HEK293 (cell line): Measurements from ENCODE around the gene GNAQ.

ENCODE experiments used
- CTCF ChIA-PET: fragments of 350-600 bp; formaldehyde crosslinking; extraction: SDS; loops from one replicate; lab custom pipeline; 2021; ENCODE audit warnings: antibody characterized with exemption; lab: Yijun Ruan, JAX
- POLR2A ChIA-PET: fragments of 300-600 bp; formaldehyde crosslinking; extraction: SDS; loops from one replicate; lab custom pipeline; 2020; ENCODE audit warnings: antibody characterized with exemption, inconsistent platforms; lab: Yijun Ruan, JAX
- H3K27ac ChIP-seq: fragments of 200-500 bp; sonication (Bioruptor generic); 2 replicates; pipeline ENCODE4 v1.5.1; 2014; ENCODE audit warnings: low read depth, low read length, control low read depth, inconsistent platforms; ENCODE audit errors: extremely low read depth
- H3K36me3 ChIP-seq, 2 experiments: fragments of 200-500 bp in 1 of 2; sonication (Bioruptor generic) in 1 of 2; 1 replicate in 1 of 2; 2 replicates in 1 of 2; pipeline ENCODE4 v1.5.1; 2014 to 2017; ENCODE audit warnings: inconsistent platforms in 2 of 2, low read length in 2 of 2; ENCODE audit not compliant: control insufficient read depth in 2 of 2, insufficient read depth in 1 of 2
- H3K4me1 ChIP-seq: fragments of 200-500 bp; sonication (Bioruptor generic); 2 replicates; pipeline ENCODE4 v1.5.1; 2014; ENCODE audit warnings: mild to moderate bottlenecking, low read length, inconsistent platforms; ENCODE audit not compliant: control insufficient read depth, insufficient read depth
- H3K4me3 ChIP-seq: 2 replicates; pipeline ENCODE4 v1.5.1; 2011; ENCODE audit warnings: low read depth, mild to moderate bottlenecking, control low read depth, low read length, moderate library complexity
- H3K9me3 ChIP-seq: fragments of 200-500 bp; sonication (Bioruptor generic); 2 replicates; pipeline ENCODE4 v1.5.1; 2014; ENCODE audit warnings: low read depth, low read length, inconsistent platforms; ENCODE audit not compliant: control insufficient read depth, insufficient read depth
- GLIS1 ChIP-seq: fragments of 450-650 bp; formaldehyde crosslinking; IDR thresholded peaks from 2 replicates; pipeline ENCODE4 v1.5.1; 2016; ENCODE audit warnings: missing biosample characterization, missing genetic modification characterization
- KLF7 ChIP-seq: fragments of 450-650 bp; formaldehyde crosslinking; IDR thresholded peaks from 2 replicates; pipeline ENCODE4 v1.5.1; 2016; ENCODE audit warnings: missing biosample characterization, missing genetic modification characterization, borderline replicate concordance
- PRDM1 ChIP-seq: fragments of 450-650 bp; formaldehyde crosslinking; IDR thresholded peaks from 2 replicates; pipeline ENCODE4; 2016; ENCODE audit warnings: missing biosample characterization, missing genetic modification characterization
- SCRT2 ChIP-seq: fragments of 450-650 bp; formaldehyde crosslinking; IDR thresholded peaks from 2 replicates; pipeline ENCODE4 v1.5.1; 2016; ENCODE audit warnings: missing biosample characterization, missing genetic modification characterization
- YY2 ChIP-seq: fragments of 450-650 bp; formaldehyde crosslinking; IDR thresholded peaks from 2 replicates; pipeline ENCODE4 v1.5.1; 2016; ENCODE audit warnings: missing biosample characterization, missing genetic modification characterization
- ZFP37 ChIP-seq: fragments of 450-650 bp; formaldehyde crosslinking; IDR thresholded peaks from 2 replicates; pipeline ENCODE4 v1.5.1; 2016; ENCODE audit warnings: missing biosample characterization, missing genetic modification characterization
- ZNF10 ChIP-seq: fragments of 450-650 bp; formaldehyde crosslinking; IDR thresholded peaks from 2 replicates; pipeline ENCODE4 v1.5.1; 2017; ENCODE audit warnings: missing biosample characterization, missing genetic modification characterization
- ZNF132 ChIP-seq: fragments of 450-650 bp; formaldehyde crosslinking; IDR thresholded peaks from 2 replicates; pipeline ENCODE4 v1.5.1; 2017; ENCODE audit warnings: missing biosample characterization, missing genetic modification characterization, borderline replicate concordance
- ZNF174 ChIP-seq: fragments of 450-650 bp; formaldehyde crosslinking; IDR thresholded peaks from 2 replicates; pipeline ENCODE4 v1.5.0; 2017; ENCODE audit warnings: missing biosample characterization, mild to moderate bottlenecking, missing genetic modification characterization
- ZNF473 ChIP-seq: fragments of 450-650 bp; formaldehyde crosslinking; IDR thresholded peaks from 2 replicates; pipeline ENCODE4 v1.5.1; 2017; ENCODE audit warnings: missing biosample characterization, missing genetic modification characterization
- ZNF48 ChIP-seq: fragments of 450-650 bp; formaldehyde crosslinking; IDR thresholded peaks from 2 replicates; pipeline ENCODE4 v1.5.1; 2016; ENCODE audit warnings: missing biosample characterization, missing genetic modification characterization
- ZNF560 ChIP-seq: fragments of 450-650 bp; formaldehyde crosslinking; IDR thresholded peaks from 2 replicates; pipeline ENCODE4 v1.5.1; 2017; ENCODE audit warnings: missing biosample characterization, missing genetic modification characterization, borderline replicate concordance
- ZNF571 ChIP-seq: fragments of 450-650 bp; formaldehyde crosslinking; IDR thresholded peaks from 2 replicates; pipeline ENCODE4 v1.5.0; 2017; ENCODE audit warnings: missing biosample characterization, missing genetic modification characterization
- ZNF677 ChIP-seq: fragments of 450-650 bp; IDR thresholded peaks from 2 replicates; pipeline ENCODE4 v1.5.0; 2018; ENCODE audit warnings: missing biosample characterization, mild to moderate bottlenecking, missing genetic modification characterization, moderate library complexity
- ZNF747 ChIP-seq: fragments of 450-650 bp; formaldehyde crosslinking; IDR thresholded peaks from 2 replicates; pipeline ENCODE4 v1.5.1; 2016; ENCODE audit warnings: missing biosample characterization, missing genetic modification characterization
- TF ChIP-seq, protein P1 (sequence below): fragments of 450-650 bp; formaldehyde crosslinking; IDR thresholded peaks from 2 replicates; pipeline ENCODE4 v1.5.1; 2017; ENCODE audit warnings: missing biosample characterization, missing genetic modification characterization
- TF ChIP-seq, protein P2 (sequence below): fragments of 450-650 bp; formaldehyde crosslinking; IDR thresholded peaks from 2 replicates; pipeline ENCODE4; 2016; ENCODE audit warnings: missing biosample characterization, missing genetic modification characterization
- TF ChIP-seq, protein P3 (sequence below): fragments of 450-650 bp; formaldehyde crosslinking; IDR thresholded peaks from 2 replicates; pipeline ENCODE4 v1.5.1; 2016; ENCODE audit warnings: missing biosample characterization, missing genetic modification characterization

The GNAQ gene

DNA sequence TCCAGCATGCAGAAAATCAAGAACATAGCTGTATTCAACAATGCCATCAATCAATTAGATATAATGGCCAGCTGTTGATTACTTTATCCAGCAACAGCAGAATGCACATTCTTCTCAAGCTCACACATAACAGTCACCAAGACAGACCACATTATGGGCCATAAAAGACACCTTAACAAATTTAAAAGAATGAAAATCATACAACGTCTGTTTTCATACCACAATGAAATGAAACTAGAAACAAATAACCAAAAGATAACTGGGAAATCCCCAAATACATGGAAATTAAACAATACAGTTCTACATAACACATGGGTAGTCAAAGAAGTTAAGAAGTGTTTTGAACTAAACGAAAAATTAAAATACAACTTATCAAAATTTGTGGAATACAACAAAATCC is 252.6 kb downstream of the GNAQ start (continued):
- TF ChIP-seq ZFP37: no peak

DNA sequence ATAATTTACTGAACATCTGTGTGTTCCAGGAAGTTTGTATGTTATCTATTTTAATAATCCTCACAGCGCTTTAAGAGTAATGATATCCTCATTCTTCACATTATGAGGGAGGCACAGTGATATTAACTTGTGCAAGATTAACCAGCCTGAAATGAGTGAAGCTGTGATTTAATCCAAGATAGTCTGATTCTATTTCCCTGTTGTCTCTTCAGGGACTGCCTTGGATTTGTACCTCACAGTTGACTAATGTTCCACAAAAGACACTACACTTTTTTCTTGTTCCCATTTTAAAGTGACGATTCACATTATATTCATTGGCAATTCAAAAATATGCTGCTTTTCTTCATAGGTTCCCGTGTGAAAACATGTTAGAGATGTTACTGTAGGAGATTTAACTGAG is 258.2 kb downstream of the GNAQ start:
- H3K4me3 ChIP-seq: no peak overlapping the region
- H3K27ac ChIP-seq: no peak overlapping the region
- POLR2A ChIA-PET: no interaction called here
- no peaks in the 10 kb centered on the region for H3K9me3 ChIP-seq
- H3K4me1 ChIP-seq: no peaks in the 10 kb centered on the region
- no peaks in the 10 kb centered on the region; a peak in 2 of 3 replicates for H3K36me3 ChIP-seq
- TF ChIP-seq ZNF10 (no peak), ZNF48 (tag by site-specific recombination) (no peak), KLF7 (no peak), ZNF560 (tag by site-specific recombination) (no peak), ZNF571 (no peak), ZNF747 (no peak), YY2 (tag by site-specific recombination) (no peak), SCRT2 (tag by site-specific recombination) (no peak), ZNF677 (tag by site-specific recombination) (no peak), PRDM1 (tag by site-specific recombination) (no peak)
- TF ChIP-seq, protein P1, sequence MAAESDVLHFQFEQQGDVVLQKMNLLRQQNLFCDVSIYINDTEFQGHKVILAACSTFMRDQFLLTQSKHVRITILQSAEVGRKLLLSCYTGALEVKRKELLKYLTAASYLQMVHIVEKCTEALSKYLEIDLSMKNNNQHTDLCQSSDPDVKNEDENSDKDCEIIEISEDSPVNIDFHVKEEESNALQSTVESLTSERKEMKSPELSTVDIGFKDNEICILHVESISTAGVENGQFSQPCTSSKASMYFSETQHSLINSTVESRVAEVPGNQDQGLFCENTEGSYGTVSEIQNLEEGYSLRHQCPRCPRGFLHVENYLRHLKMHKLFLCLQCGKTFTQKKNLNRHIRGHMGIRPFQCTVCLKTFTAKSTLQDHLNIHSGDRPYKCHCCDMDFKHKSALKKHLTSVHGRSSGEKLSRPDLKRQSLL: no peak
- CTCF ChIA-PET: interaction anchor here (1.4 to 1.5 kb wide), 2 partner anchors 8 to 262 kb away, joined by 4 to 6 read pairs; no protein-coding TSS in a partner anchor

DNA sequence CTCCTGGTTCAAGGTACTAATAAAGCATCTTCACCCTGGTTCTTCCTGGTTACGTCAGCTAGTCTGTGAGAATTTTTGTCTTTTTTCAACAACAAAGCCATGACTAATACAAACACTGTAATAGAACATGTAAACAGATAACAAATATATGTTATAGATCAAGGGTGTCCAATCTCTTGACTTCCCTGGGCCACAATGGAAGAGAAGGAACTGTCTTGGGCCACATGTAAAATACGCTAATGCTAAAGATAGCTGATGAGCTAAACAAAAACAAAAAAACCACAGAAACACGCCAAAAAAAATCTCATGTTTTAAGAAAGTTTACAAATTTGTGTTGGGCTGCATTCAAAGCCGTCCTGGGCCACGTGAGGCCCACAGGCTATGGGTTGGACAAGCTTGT is 259.0 kb downstream of the GNAQ start:
- Histone ChIP-seq H3K27ac (no peak overlapping the region), H3K9me3 (no peaks in the 10 kb centered on the region), H3K4me3 (no peak overlapping the region), H3K4me1 (no peaks in the 10 kb centered on the region), H3K36me3 (no peaks in the 10 kb centered on the region; a peak in 1 of 3 replicates)
- TF ChIP-seq, protein P2, sequence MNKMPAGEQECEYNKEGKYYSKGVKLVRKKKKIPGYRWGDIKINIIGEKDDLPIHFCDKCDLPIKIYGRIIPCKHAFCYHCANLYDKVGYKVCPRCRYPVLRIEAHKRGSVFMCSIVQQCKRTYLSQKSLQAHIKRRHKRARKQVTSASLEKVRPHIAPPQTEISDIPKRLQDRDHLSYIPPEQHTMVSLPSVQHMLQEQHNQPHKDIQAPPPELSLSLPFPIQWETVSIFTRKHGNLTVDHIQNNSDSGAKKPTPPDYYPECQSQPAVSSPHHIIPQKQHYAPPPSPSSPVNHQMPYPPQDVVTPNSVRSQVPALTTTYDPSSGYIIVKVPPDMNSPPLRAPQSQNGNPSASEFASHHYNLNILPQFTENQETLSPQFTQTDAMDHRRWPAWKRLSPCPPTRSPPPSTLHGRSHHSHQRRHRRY (tag by site-specific recombination): no peak
- TF ChIP-seq, protein P3, sequence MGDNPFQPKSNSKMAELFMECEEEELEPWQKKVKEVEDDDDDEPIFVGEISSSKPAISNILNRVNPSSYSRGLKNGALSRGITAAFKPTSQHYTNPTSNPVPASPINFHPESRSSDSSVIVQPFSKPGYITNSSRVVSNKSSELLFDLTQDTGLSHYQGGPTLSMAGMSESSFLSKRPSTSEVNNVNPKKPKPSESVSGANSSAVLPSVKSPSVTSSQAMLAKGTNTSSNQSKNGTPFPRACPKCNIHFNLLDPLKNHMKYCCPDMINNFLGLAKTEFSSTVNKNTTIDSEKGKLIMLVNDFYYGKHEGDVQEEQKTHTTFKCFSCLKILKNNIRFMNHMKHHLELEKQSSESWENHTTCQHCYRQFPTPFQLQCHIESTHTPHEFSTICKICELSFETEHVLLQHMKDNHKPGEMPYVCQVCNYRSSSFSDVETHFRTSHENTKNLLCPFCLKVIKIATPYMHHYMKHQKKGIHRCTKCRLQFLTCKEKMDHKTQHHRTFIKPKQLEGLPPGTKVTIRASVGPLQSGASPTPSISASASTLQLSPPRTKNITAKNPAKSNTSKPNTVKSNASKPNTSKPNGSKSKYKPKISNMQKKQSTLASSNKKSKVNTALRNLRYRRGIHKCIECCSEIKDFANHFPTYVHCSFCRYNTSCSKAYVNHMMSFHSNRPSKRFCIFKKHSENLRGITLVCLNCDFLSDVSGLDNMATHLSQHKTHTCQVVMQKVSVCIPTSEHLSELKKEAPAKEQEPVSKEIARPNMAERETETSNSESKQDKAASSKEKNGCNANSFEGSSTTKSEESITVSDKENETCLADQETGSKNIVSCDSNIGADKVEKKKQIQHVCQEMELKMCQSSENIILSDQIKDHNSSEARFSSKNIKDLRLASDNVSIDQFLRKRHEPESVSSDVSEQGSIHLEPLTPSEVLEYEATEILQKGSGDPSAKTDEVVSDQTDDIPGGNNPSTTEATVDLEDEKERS (tag by site-specific recombination): no peak
- TF ChIP-seq GLIS1 (tag by site-specific recombination): no peak
- no peak for TF ChIP-seq ZNF132
- TF ChIP-seq ZNF473: no peak
- no peak for TF ChIP-seq ZNF174 (tag by site-specific recombination)
- ChIA-PET CTCF (interaction anchor here (0.6 to 0.8 kb wide), 2 partner anchors 8 to 259 kb away, joined by 3 to 5 read pairs; partner anchors contain the start of gene GNAQ), POLR2A (no interaction called here)
